Vagina (tissue), 2 donors: ENCODE data around the gene PADI3.

Source experiments
- CTCF ChIP-seq, 3 experiments: fragments of 450-650 bp in 2 of 3; fragments of 200-600 bp in 1 of 3; sonication (generic) in 1 of 3; IDR thresholded peaks; one replicate each; pipeline ENCODE4 v1.5.1; 2017 to 2019; ENCODE audit warnings: antibody characterized with exemption in 3 of 3, mild to moderate bottlenecking in 2 of 3, moderate library complexity in 2 of 3
- POLR2A ChIP-seq, 2 donors: fragments of 450-650 bp; IDR thresholded peaks; one replicate each; pipeline ENCODE4 v1.6.1; 2017; ENCODE audit warnings: antibody characterized with exemption in 2 of 2, mild to moderate bottlenecking in 2 of 2, moderate library complexity in 2 of 2

GRCh38 chr1:17278996-17279830 is 30.3 kb downstream of the PADI3 start:
- TF ChIP-seq CTCF (IDR thresholded peaks at IDR 0.05): no peak
- no peak for TF ChIP-seq POLR2A (IDR thresholded peaks at IDR 0.05)
